ENCODE measurements around the gene CLCNKA.

GRCh38 chr1:16080422-16081150 lies 58.8 kb downstream of the CLCNKA start:
- TF ChIP-seq CTCF (IDR thresholded peaks at IDR 0.05; ENCODE audit: borderline replicate concordance, extremely low read depth, low read length, poor library complexity, severe bottlenecking) (no peak), EZH2 (IDR thresholded peaks at IDR 0.05; ENCODE audit: borderline replicate concordance, low read depth, low read length, severe bottlenecking) (no peak)
